ENCODE measurements around the gene FSTL5.

- TF ChIP-seq CTCF (conservative IDR thresholded peaks at IDR 0.05) = no peak
- no peak for TF ChIP-seq EZH2 (IDR thresholded peaks at IDR 0.05; ENCODE audit: low read depth)
Observed at GRCh38 chr4:161522031-161522430, 641.8 kb downstream of the FSTL5 start.
